Astrocyte (in vitro differentiated cells and primary cell): ENCODE results near the gene ATP13A2.

Experiments
- EZH2 ChIP-seq: IDR thresholded peaks from 2 replicates; pipeline ENCODE4 v1.6.1; 2012; ENCODE audit warnings: mild to moderate bottlenecking, low read length, inconsistent platforms; ENCODE audit not compliant: insufficient read depth
- TF ChIP-seq, protein P1 (sequence below): IDR thresholded peaks from 2 replicates; pipeline ENCODE4 v1.5.1; 2011; ENCODE audit warnings: low read depth, mild to moderate bottlenecking, inconsistent platforms, low read length, moderate library complexity; ENCODE audit not compliant: insufficient read depth

DNA sequence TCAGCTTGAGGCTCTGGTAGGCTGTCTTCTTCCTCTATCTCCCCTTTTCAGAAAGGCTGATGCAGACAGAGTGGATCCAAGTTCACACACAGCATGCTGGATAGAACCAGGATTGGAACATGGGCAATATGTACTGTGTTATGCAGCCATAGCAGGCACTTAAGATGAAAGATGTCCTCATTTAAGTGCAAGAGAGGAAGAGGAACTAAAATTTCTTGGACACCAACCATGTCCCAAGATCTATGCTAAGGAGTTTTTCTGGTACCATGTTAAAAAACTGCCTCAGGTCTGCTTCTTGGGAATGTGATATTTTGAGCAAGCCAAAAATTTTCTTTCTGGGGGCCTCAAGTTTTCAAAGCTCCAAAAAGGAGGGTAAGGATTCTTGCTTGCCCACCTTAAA, 40.9 kb upstream of the ATP13A2 start:
- TF ChIP-seq, protein P1, sequence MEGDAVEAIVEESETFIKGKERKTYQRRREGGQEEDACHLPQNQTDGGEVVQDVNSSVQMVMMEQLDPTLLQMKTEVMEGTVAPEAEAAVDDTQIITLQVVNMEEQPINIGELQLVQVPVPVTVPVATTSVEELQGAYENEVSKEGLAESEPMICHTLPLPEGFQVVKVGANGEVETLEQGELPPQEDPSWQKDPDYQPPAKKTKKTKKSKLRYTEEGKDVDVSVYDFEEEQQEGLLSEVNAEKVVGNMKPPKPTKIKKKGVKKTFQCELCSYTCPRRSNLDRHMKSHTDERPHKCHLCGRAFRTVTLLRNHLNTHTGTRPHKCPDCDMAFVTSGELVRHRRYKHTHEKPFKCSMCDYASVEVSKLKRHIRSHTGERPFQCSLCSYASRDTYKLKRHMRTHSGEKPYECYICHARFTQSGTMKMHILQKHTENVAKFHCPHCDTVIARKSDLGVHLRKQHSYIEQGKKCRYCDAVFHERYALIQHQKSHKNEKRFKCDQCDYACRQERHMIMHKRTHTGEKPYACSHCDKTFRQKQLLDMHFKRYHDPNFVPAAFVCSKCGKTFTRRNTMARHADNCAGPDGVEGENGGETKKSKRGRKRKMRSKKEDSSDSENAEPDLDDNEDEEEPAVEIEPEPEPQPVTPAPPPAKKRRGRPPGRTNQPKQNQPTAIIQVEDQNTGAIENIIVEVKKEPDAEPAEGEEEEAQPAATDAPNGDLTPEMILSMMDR: no peak
- TF ChIP-seq EZH2: no peak
